ENCODE results near the gene SREK1.
A peak's percentile ranks its signal among the peaks of the same experiment; 100 is the strongest.
"Not testable (repeated sequence)": the region's sequence is repeated elsewhere in the genome, so short reads cannot be mapped to it uniquely, and the experiment has no call there.

SREK1 gene

GRCh38 chr5:66168226-66168625, 24.1 kb downstream of the SREK1 start:
- DNase-seq = no peak

GRCh38 chr5:66169534-66169933, 25.4 kb downstream of the SREK1 start:
- peak in 1 of 2 donors; percentile 28 for DNase-seq

- DNase-seq = no peak
Measured at GRCh38 chr5:66170195-66170919, 26.3 kb downstream of the SREK1 start.

DNA sequence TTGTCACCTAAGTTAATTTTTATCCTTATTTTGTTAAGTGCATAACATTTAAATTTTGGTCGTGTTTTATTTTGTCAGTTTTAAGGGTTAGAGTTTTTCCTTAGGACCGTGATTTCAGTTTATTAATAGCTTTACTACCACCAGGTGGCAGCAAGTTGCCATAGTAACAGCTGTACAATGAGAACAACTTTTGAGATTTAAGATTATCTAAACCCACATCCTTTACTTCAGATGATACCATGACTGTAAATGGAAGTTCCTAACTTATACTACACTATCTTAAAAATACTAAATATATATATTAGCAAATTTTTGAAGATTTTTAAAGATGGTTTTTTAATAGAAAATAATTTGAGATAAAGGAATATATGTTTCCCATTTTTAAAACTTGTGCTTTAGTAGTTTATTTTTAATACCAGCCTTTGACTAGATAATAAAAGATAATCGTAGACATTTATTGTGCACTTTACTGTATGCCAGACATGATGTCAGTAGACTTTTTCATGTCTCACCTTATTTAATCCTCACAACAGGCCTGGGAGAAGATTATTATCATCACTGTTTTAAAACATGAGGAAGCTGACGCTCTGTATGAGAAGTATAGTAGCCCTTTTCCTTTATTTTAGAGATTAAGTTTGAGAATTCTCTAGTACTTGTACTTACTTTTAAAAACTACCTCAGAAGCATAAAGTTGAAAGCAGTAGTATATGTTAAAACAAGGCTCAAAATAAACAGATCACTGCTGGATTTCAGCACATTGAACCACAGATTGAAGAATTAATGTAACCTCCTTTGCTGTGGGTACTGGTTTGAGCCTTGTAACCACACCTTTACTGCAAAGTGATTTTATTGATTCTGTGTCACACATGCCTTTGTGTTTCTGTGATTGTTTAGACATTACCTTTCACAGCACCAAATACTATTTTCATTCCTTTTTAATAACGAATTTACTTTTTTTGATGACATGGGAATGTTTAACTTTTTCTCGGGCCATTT, 27.5 kb downstream of the SREK1 start:
- peak; percentile 58 to 77 for DNase-seq

DNA sequence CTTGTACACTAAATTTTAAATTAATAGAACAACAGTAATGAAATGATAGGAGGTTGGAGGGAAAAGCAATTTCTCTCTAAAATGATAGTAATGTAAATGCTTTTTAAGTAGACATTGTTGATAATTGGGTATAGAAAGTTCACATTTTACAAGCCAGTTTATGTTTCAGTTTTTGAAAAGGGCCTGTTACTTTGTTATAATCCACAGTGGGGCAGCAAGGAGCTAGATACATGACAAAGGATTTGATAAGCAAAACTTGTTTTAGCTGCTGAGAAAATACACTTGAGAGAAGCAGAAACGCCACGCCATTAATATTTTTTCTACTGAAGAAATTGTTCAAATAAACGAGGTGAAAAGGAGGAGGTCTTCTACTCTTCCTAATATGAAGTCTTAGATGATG, 30.2 kb downstream of the SREK1 start:
- no peak for DNase-seq

DNA sequence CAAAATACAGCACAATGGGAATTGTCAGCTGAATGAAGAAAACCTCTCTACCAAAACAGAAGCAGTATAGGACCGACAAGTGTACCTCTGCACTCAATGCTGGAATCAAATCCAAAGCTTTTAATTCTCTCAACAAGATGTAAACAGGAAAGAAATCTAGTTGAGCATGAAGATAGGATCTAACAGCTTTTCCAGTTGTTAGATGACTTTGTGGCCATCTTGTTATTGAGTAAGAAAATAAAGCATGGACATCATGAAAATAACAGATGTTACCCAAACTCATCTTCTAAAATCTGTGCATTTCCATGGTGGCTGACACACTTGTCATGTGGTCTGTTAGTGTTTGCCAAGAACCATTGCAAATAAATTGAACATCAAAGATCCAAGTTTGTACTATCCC, 34.7 kb downstream of the SREK1 start:
- no peak for DNase-seq

DNA sequence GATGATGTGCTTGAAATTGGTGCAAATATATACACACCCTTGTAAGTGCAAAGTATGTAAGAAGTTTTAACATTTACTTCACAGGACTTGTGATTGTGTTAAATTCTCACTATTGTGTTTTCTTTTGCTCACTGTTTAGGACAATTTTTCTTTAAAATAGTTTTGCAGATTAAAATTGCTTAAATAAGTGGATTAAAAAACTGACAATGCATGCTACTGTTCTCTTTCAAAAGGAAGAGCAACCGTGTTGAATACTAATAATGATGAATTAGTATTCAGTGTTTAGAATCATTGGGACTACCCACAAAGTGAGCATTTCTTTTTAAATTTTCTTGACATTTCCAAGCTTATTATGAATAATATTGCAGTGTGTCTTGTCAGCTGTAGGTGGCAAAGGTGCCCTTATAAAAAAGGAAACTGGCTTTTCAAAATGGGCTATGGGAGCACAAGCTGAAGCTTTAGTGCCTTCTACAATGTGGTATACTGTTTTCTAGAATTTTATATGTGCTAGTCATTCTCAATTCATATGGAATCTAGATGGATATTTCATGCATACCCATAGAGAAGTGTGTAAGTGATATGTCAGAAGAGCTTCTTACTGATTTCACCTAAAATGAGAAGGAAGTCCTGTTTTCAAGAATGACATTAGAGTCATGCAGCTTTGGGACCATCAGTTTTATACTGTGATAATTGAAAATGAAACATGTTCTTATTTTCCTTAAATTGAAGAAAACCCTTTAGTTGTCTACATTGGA, 35.4 kb downstream of the SREK1 start:
- DNase-seq = no peak

DNA sequence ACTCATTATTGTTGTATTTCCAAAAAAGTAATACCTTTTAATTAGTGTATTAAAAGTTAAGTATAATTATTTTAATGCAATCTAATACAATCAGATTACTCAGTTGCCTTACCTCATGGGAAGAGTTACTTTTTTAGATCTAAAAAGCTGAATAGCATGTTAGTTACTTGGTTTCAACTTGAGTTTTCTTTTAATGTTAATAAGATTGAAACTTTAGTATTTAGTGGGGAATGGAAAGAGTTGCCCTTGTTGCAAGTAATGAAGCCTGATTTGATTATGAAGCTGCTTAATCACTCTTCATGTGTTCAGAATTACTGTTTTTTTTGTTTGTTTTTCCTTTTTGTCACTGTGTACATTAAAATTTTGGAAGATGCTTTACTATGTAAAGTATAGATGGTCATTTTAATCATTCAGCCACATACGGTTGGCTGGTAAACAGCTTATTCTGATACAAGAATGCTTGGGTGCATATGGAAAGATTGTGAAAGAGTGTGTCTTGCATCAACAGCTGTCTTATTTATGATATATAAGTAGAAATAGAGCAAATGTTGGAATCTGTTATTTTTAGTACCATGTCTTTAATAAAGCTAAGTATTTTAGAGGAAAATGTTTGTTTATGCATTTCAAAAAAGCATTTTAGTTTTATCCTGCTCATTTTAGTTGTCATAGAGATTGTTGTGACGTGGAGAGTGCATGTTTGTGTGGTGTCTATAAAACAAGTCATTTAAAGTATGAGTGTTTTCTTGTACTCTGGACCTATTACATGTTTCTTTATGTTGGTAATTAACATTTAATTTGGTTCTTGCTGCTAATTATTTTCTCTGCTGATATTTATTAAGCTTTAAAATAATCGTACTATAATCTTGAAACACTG, 36.4 kb downstream of the SREK1 start:
- no peak for DNase-seq

DNA sequence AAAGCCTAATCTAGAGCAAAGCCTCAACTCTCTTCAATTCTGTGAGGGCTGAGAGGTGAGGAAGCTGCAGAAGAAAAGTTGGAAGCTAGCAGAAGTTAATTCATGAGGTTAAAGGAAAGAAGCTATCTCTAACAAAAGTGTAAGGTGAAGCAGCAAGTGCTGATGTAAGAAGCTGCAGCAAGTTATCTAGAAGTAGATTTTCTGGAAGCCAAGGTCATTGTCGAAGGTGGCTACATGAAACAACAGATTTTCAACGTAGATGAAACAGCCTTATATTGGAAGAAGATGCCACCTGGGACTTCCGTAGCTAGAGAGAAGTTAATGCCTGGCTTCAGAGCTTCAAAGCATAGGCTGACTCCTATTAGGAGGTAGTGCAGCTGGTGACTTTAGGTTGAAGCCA, 42.0 kb downstream of the SREK1 start:
- DNase-seq = no peak

DNA sequence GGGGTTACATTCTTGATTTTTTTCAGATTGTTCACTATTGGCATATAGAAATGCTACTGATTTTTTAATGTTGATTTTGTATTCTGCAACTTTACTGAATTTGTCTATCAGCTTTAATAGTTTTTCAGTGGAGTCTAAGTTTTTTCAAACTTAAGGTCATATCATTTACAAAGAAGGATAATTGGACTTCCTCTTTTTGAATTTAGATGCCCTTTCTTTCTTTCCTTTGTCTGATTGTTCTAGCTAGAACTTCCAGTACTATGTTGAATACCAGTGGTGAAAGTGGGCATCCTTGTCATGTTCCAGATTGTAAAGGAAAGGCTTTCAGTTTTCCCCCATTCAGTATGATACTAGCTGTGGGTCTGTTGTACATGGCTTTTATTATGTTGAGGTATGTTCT, 49.3 kb downstream of the SREK1 start:
- DNase-seq = no peak

DNA sequence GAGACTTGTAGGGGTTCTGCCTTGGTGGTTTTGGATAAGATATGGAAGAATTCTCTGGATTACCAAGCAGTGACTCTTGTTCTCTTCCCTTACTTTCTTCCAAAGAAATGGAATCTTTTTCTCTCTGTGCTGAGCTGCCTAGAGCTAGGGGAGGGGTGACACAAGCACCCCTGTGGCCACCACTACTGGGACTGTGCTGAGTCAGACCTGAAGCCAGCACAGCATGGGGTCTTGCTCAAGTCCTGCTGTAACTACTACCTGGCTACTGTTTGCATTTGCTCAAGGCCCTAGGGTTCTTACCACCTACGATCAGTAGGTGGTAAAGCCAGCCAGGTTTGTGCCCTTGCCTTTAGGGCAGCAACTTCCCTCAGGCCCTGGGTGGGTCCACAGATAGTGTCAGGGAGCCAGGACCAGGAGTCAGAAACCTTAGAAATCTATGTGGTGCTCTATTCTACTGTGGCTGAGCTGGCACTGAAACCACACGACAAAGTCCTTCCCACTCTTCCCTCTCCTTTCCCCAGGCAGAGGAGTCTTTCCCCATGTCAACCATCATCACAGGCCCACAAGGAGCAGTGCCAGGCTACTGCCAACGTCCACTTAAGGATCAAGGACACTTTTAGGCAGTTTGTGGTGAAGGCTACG, 53.8 kb downstream of the SREK1 start:
- no peak for DNase-seq

- no peak for DNase-seq
Measured at GRCh38 chr5:66198837-66199236, 54.7 kb downstream of the SREK1 start.

- no peak for DNase-seq
Measured at GRCh38 chr5:66203531-66203930, 59.4 kb downstream of the SREK1 start.

- no peak for DNase-seq
Measured at GRCh38 chr5:66206465-66206864, 62.4 kb downstream of the SREK1 start.

GRCh38 chr5:66207800-66208561, 63.9 kb downstream of the SREK1 start:
- no peak for DNase-seq

GRCh38 chr5:66209350-66209749, 65.2 kb downstream of the SREK1 start:
- DNase-seq = no peak

DNA sequence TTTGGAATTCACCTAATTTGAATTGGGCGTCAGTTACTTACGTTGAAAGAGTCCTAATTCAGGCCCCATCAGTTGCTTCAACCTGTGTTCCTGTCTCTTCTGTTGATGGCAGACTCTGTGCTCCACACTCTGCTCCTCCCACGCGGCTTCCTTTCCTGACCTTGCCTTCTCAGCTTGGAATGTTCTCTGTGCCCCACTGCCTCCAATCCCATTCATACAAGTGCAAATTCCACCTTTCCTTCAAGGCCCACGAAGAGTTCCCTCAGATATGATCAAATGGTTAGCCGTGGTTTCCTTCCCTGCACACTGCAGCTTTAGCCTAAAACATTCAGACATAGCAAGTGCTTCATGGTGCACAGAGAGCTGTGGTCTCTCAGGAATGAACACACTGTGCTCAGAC, 65.7 kb downstream of the SREK1 start:
- no peak for DNase-seq

GRCh38 chr5:66213533-66213932, 69.4 kb downstream of the SREK1 start:
- DNase-seq = no peak

DNA sequence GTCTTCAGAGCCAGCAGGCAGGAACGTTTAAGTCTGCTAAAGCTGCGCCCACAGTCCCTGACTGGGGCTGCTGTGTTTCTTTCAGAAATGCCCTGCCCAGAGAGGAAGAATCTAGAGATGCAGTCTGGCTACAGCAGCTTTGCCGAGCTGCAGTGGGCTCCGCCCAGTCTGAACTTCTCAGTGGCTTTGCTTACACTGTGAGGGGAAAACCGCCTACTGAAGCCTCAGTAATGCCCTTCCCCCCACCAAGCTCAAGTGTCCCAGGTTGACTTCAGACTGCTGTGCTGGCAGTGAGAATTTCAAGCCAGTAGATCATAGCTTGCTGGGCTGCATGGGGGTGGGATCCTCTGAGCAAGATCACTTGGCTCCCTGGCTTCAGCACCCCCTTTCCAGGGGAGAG, 78.4 kb downstream of the SREK1 start:
- DNase-seq = no peak

- DNase-seq = not testable (repeated sequence)
Measured at GRCh38 chr5:66222896-66223295, 78.8 kb downstream of the SREK1 start.

GRCh38 chr5:66223637-66224036, 79.5 kb downstream of the SREK1 start:
- DNase-seq = peak in 1 of 2 donors; percentile 2
